ENCODE data around the gene PRRT4.

PRRT4 gene

DNA sequence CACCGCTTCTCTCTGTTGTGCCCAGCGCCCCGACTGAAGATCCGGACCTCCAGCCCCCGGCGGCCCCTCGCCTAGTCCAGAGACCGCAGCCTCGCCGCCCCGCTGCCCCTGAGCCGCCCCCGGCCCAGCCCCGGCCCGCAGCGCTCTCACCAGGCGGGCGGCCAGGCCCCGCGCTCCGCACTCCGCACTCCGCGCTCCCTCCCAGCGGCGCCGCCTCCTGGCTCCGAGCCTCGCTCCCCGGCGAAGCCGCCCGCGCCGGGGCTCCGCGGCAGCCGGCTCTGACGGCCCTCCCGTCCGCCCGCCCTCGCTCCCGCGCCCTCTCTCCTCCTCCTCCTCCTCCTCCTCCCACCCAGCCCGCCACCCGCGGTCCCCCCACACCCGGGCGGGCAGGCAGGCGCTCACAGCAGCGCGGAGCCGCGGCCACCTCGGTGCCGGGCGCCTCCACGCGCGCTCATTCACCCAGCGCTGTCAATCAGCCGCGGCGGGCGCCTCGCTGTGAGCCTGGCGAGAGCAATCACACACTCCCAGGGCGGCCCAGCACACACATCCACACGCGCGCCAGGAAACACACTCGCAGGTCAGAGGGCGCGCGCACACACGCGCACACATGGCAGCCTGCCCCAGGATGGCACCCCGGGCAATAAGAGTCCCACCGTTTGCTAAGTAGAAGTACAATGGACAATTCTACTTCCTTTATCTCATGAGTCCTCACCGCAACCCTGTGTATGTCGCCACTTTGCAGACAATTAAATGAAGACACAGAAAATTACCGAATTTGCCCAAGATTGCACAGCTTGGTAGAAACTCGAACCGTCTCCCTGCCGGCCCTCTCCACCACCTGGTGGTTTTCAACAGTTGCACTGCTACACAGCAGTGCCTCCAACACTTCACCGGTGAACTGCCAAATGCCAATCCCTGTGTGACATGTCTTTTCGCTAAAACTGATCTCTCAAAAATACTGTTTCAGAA lies at the start of gene PRRT4:
Gene PRRT4 (minus strand): TSS at position 280 of the 969 bp plus-strand sequence.
- Histone ChIP-seq H3K4me1 (ENCODE audit: insufficient read depth, low read length) (peaks cover 10% of the 10 kb centered on the region), H3K4me3 (ENCODE audit: low read depth in 1 of 2, low read length in 2 of 2) (peak within 1 kb of the TSS; percentile 50 to 59), H3K9ac (ENCODE audit: low read length) (no peak within 1 kb of the TSS), H3K27ac (ENCODE audit: low read depth, low read length) (peak within 1 kb of the TSS; percentile 24), H3K9me3 (ENCODE audit: low read length) (no peaks in the 10 kb centered on the region), H3K27me3 (ENCODE audit: control insufficient read depth in 1 of 2, insufficient read depth in 2 of 2, low read length in 2 of 2) (peaks cover 0 to 6% of the 10 kb centered on the region in 2 donors), H3K36me3 (ENCODE audit: insufficient read depth, low read length) (no peaks in the 10 kb centered on the region)

DNA sequence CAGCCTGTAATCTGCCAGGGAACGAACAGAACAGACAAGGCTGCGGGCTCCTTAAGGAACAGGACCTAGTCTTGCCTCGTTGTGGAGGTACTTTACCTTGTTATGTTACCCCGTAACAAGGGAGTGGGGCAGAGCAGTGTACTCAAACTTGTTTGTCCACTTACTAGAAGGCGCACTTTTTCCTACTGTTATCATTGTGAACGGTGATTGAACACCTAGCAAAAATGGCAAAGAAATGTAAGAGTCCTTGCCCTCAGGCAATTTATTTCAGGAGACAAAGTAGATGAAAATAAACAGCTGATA lies 48.9 kb upstream of the PRRT4 start:
- Histone ChIP-seq H3K4me3 (ENCODE audit: low read depth in 1 of 2, low read length in 2 of 2) (peak overlapping the region; percentile 48 to 83), H3K9me3 (ENCODE audit: low read length) (no peaks in the 10 kb centered on the region), H3K36me3 (ENCODE audit: insufficient read depth, low read length) (no peaks in the 10 kb centered on the region), H3K27me3 (ENCODE audit: control insufficient read depth in 1 of 2, insufficient read depth in 2 of 2, low read length in 2 of 2) (no peaks in the 10 kb centered on the region), H3K9ac (ENCODE audit: low read length) (peak overlapping the region; percentile 88), H3K4me1 (ENCODE audit: insufficient read depth, low read length) (peaks cover 24% of the 10 kb centered on the region), H3K27ac (ENCODE audit: low read depth, low read length) (peak overlapping the region; percentile 91)

DNA sequence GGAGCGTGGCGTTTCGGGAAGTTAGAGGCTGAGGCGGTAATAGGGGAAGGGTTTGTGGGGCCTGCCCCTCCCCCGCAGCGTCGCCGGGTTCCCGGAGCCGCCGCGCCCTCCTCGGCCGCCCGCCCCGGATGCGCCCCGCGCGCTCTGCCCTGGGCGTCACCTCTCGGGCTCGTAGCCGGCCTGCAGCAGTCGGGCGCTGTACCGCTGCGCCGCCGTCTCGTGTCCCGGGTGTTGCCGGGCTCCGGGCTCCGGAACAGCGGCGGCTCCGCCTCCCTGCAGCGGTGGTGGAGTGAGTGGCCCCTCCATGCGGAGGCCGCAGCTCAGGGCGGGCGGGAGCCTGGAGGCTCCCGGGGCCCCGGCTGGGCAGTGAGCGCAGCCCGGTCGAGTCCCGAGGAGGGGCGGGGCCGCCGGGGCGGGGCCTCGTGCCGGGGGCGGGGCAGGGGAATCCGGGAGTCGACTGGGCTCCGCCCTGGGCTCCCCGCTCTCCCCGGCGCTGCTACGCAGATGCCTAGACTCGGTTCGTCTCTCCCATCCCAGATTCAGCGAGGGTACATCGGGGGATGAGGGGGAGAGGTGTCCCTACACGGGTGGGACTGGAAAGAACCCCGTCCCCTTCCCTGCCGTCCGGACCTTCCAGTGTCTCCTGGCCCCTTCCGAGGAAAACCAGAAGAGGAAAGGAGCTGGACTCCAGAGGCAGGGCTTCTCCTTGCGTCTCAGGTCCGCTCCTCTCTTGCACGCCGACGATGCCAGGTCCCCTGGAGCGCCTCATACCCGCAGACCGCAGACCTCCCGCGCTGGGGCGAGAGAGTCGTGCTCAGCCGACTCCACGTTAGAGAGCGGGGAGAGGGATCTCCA lies 48.3 kb upstream of the PRRT4 start, which contains the start of gene IMPDH1:
Gene IMPDH1 (minus strand): TSS at position 387 of the 855 bp plus-strand sequence. CDS start 81 bp downstream, at position 306.
- no peaks in the 10 kb centered on the region for H3K9me3 ChIP-seq (ENCODE audit: low read length)
- H3K27me3 ChIP-seq (ENCODE audit: control insufficient read depth in 1 of 2, insufficient read depth in 2 of 2, low read length in 2 of 2), result no peaks in the 10 kb centered on the region
- peaks cover 28% of the 10 kb centered on the region for H3K4me1 ChIP-seq (ENCODE audit: insufficient read depth, low read length)
- H3K27ac ChIP-seq (ENCODE audit: low read depth, low read length), result peak within 1 kb of the TSS; percentile 91
- H3K9ac ChIP-seq (ENCODE audit: low read length), result peak within 1 kb of the TSS; percentile 88
- no peaks in the 10 kb centered on the region for H3K36me3 ChIP-seq (ENCODE audit: insufficient read depth, low read length)
- H3K4me3 ChIP-seq (ENCODE audit: low read depth in 1 of 2, low read length in 2 of 2), result peak within 1 kb of the TSS; percentile 69 to 83

DNA sequence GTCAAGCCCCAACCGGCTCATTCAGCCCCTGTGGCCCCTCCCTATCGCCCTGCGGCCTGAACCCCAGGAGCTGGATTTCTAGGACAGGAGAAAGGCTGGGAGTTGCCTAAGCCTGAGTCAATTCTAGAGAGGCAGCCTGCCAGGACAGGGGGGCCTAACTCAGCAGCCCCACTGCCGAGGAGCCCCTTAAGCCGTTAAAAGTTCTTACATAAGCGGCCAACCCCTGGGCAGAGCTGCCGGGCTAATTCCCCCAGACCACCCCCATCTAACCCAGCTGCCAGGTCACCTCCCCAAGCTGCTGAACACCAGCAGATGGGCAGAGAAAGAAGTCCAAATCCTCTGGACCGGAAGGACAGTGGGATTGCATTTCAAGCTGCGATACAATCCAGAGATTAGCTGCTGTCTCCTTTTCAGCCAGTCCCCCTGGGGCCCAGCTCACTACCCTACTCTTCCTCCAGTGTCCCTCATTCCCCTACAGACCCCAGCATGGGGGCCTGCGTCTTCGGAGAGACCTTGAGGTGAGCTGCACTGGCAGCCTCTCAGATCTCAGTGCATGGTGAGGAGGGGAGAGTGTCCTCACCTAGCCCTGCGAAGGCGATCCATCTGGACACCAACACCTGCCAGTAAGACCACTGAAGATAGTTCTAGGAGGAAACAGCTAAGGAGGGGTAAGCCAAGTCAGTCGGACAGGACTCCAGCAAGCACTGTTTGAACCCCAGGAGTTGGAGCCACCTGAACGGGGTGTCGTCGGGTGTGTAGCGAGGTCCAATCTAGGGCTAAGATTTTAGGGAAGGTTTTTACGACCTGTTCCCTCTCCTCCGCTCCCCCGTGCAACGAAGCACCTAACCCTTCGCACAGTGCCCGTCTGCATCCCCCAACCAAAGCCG lies 47.5 kb upstream of the PRRT4 start:
- H3K27me3 ChIP-seq (ENCODE audit: control insufficient read depth in 1 of 2, insufficient read depth in 2 of 2, low read length in 2 of 2), result no peaks in the 10 kb centered on the region
- no peaks in the 10 kb centered on the region for H3K36me3 ChIP-seq (ENCODE audit: insufficient read depth, low read length)
- peak overlapping the region; percentile 74 for H3K9ac ChIP-seq (ENCODE audit: low read length)
- H3K9me3 ChIP-seq (ENCODE audit: low read length), result no peaks in the 10 kb centered on the region
- H3K4me3 ChIP-seq (ENCODE audit: low read depth in 1 of 2, low read length in 2 of 2), result peak overlapping the region; percentile 69 to 83
- peak overlapping the region; percentile 91 for H3K27ac ChIP-seq (ENCODE audit: low read depth, low read length)
- peaks cover 37% of the 10 kb centered on the region for H3K4me1 ChIP-seq (ENCODE audit: insufficient read depth, low read length)

DNA sequence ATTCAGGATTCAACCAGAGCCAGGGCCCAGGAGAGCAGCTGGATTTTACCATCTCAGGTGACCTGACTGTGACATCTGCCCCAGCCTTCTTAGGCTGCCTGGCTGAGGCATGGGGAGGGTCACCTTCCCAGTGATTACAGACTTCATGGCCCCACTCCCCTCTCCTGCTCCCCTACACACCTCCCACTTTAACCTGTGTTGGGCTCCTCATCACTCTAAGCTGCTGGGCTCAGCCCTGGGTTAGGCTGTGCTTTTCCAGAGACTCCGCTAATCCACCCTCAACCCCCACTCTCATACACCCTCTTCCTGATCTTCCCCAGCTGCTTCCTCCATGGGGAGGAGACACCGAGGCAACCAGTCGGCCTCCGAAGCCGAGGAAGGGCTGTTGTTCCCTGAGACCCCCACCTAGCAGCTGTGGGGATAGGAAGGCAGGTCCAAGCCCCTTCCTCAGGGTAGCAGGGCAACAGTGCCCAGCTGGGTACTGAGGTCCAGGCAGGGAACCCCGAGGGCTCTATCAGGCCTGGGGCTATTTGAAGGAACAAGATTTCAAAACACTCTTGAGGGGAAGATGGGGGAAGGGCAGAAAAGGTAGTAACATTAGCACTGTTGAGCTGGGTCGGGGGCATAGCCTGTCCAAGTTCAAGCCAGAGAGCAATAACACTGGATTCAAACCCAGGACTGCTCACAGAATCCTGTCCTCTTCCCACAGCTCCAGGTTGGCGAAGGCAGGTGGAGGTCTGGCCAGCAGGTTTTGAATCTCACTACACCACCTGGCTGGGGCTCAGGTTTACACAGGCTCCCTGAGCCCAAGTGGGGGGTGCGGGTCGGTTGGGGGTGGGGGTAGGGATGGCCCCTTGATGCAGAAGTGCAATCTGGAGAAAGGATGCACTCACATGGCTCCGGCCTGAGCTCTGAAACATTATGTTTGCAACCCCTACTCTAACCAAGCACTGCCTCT lies 46.5 kb upstream of the PRRT4 start:
- H3K4me1 ChIP-seq (ENCODE audit: insufficient read depth, low read length), result peaks cover 41% of the 10 kb centered on the region
- no peaks in the 10 kb centered on the region for H3K27me3 ChIP-seq (ENCODE audit: control insufficient read depth in 1 of 2, insufficient read depth in 2 of 2, low read length in 2 of 2)
- H3K36me3 ChIP-seq (ENCODE audit: insufficient read depth, low read length), result peaks cover 4% of the 10 kb centered on the region
- H3K9ac ChIP-seq (ENCODE audit: low read length), result no peak overlapping the region
- no peaks in the 10 kb centered on the region for H3K9me3 ChIP-seq (ENCODE audit: low read length)
- H3K27ac ChIP-seq (ENCODE audit: low read depth, low read length), result peak overlapping the region; percentile 91
- H3K4me3 ChIP-seq (ENCODE audit: low read depth in 1 of 2, low read length in 2 of 2), result peak overlapping the region in 1 of 2 donors; percentile 83

DNA sequence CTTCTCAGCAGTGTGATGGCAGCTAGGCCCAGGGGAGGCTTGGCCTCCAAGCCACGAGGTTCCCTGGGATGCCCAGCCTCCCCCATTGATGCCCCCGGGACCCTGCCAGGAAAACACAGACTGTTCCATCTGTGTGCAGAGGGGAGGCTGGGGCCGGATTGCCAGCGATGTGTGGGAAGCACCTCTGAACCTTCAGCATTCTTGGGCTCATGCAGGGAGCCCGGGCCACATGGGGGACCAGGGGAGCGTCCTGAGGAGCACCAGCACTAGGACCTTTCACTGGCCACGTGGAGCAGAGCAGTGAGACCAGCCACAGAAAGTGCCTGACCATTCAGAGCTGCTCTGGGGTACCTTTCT lies 45.7 kb upstream of the PRRT4 start:
- peaks cover 41% of the 10 kb centered on the region for H3K4me1 ChIP-seq (ENCODE audit: insufficient read depth, low read length)
- no peak overlapping the region for H3K9ac ChIP-seq (ENCODE audit: low read length)
- H3K27ac ChIP-seq (ENCODE audit: low read depth, low read length), result no peak overlapping the region
- no peak overlapping the region for H3K4me3 ChIP-seq (ENCODE audit: low read depth in 1 of 2, low read length in 2 of 2)
- no peaks in the 10 kb centered on the region for H3K27me3 ChIP-seq (ENCODE audit: control insufficient read depth in 1 of 2, insufficient read depth in 2 of 2, low read length in 2 of 2)
- H3K36me3 ChIP-seq (ENCODE audit: insufficient read depth, low read length), result peaks cover 6% of the 10 kb centered on the region
- no peaks in the 10 kb centered on the region for H3K9me3 ChIP-seq (ENCODE audit: low read length)

DNA sequence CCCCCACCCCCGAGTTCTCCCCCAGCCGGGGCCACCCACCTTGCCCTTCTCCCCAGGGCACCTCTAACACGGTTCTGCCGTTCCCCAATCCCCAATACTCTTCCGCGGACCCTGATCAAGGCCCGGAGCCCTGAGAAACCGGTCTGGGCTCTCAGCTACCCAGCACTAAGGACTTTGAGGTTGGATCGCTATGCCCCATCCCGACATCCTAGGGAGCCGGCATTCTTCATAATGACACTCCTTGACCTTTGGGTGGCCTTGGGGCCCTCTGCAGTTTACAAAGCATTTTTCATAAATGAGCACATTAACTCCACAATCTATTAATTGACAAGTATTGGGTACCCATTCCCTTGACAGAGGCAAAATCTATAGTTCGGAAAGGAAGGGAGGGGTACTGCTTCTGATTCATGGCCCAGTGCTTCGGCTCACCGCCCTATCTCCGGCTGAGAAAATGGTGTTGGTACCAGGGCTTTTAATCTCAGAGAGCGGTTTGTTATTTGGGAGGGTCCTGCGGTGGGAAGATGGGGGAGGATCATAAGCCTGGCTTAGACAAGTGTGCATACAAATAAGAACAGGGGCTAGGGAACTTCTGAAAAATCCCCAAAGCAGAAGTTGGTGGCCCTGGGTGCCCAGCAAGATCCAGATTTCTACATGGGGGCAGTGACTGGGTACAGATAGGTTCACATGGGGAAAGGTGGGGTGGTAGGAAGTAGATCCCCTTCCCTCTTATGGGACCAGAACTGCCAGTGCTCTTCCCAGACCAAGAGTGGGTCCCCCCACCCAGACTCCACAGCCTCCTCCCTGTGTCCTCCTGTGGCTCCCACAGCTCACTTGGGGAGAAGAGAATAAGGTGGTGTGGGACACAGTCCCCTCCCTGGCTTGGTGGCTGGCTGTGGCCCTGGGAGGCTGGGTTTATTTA lies 45.1 kb upstream of the PRRT4 start:
- no peak overlapping the region for H3K27ac ChIP-seq (ENCODE audit: low read depth, low read length)
- no peak overlapping the region for H3K4me3 ChIP-seq (ENCODE audit: low read depth in 1 of 2, low read length in 2 of 2)
- H3K9me3 ChIP-seq (ENCODE audit: low read length), result no peaks in the 10 kb centered on the region
- H3K4me1 ChIP-seq (ENCODE audit: insufficient read depth, low read length), result peaks cover 41% of the 10 kb centered on the region
- no peak overlapping the region for H3K9ac ChIP-seq (ENCODE audit: low read length)
- no peaks in the 10 kb centered on the region for H3K27me3 ChIP-seq (ENCODE audit: control insufficient read depth in 1 of 2, insufficient read depth in 2 of 2, low read length in 2 of 2)
- peaks cover 6% of the 10 kb centered on the region for H3K36me3 ChIP-seq (ENCODE audit: insufficient read depth, low read length)

DNA sequence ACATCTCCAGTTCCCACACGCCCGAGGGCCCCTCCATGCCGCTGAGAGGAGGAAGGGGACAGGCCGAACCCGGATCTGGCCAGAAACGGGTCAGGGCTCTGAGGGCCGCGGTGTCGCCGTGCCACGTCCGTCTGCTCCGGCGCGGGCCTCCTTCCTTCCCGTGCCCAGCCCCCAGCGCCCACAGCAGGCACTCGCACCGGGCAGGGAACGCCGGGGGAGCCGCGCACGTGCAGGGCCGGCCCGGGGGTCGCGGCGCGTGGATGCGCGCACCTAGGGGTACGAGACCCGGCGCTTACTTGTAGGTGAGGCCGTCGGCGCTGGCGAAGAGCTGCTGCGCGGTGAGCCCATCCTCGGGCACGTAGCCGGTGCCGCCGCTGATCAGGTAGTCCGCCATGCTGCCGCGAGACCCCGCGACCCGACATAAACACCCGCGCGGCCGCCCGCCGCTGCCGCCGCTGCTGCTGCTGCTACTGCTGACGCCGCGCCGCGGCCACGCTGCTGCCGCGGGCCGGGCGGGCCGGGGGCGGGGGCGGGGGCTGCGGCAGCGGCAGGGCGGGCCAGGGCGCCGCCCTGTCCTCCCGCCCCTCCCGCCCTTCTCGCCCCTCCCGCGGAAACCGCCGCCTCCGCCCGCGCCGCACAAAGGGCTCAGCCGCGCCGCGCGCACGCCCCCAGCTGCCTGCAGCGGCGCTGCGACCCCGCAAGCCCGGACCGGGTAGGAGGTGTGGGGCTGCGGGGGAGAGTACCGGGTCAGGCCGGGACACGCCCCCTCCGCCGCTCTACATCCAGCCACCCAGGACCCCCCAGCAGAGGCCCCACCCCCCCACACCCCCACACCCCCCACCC lies 44.2 kb upstream of the PRRT4 start:
- Histone ChIP-seq H3K27me3 (ENCODE audit: control insufficient read depth in 1 of 2, insufficient read depth in 2 of 2, low read length in 2 of 2) (no peaks in the 10 kb centered on the region), H3K27ac (ENCODE audit: low read depth, low read length) (peak overlapping the region; percentile 24), H3K4me1 (ENCODE audit: insufficient read depth, low read length) (peaks cover 41% of the 10 kb centered on the region)

DNA sequence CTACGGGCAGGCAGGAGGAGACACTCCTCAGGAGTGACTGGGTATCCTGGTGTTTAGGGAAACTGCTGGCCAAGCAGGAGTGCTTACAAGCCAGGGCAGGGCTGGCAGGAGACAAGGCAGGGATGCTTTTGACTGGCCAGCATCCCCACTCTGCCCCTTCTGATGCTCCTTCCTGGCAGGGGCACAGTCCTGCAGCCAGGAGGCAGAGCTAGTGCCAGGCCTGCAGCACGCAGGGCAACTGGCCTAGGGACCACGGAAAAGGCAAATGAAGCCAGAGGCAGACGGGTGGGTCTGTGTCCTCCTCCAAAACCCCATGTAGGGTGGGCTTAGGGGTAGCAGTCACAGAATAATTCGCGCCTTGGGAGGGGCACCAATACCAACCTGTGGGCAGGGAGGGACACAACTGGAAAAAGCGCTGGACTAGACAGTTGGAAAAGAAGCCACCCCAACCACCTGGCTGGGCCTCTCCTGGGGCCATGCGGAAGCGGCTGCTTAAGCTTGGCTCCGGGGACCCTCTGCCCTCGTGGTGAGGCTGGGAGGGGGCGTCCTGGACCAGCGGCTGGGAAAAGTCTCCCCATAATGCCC lies 43.5 kb upstream of the PRRT4 start:
- H3K27ac ChIP-seq (ENCODE audit: low read depth, low read length), result peak overlapping the region; percentile 24
- peak overlapping the region; percentile 59 to 74 for H3K4me3 ChIP-seq (ENCODE audit: low read depth in 1 of 2, low read length in 2 of 2)
- H3K9me3 ChIP-seq (ENCODE audit: low read length), result no peaks in the 10 kb centered on the region
- peaks cover 17% of the 10 kb centered on the region for H3K36me3 ChIP-seq (ENCODE audit: insufficient read depth, low read length)
- no peaks in the 10 kb centered on the region for H3K27me3 ChIP-seq (ENCODE audit: control insufficient read depth in 1 of 2, insufficient read depth in 2 of 2, low read length in 2 of 2)
- H3K4me1 ChIP-seq (ENCODE audit: insufficient read depth, low read length), result peaks cover 41% of the 10 kb centered on the region
- no peak overlapping the region for H3K9ac ChIP-seq (ENCODE audit: low read length)

More for the DNA sequence above, 44.2 kb upstream of the PRRT4 start:
- Histone ChIP-seq H3K36me3 (ENCODE audit: insufficient read depth, low read length) (peaks cover 10% of the 10 kb centered on the region), H3K9ac (ENCODE audit: low read length) (no peak overlapping the region), H3K4me3 (ENCODE audit: low read depth in 1 of 2, low read length in 2 of 2) (peak overlapping the region; percentile 59 to 74), H3K9me3 (ENCODE audit: low read length) (no peaks in the 10 kb centered on the region)

Measured in muscle layer of colon (tissue), 2 donors.